ENCODE measurements around the gene MOB1B.

DNA sequence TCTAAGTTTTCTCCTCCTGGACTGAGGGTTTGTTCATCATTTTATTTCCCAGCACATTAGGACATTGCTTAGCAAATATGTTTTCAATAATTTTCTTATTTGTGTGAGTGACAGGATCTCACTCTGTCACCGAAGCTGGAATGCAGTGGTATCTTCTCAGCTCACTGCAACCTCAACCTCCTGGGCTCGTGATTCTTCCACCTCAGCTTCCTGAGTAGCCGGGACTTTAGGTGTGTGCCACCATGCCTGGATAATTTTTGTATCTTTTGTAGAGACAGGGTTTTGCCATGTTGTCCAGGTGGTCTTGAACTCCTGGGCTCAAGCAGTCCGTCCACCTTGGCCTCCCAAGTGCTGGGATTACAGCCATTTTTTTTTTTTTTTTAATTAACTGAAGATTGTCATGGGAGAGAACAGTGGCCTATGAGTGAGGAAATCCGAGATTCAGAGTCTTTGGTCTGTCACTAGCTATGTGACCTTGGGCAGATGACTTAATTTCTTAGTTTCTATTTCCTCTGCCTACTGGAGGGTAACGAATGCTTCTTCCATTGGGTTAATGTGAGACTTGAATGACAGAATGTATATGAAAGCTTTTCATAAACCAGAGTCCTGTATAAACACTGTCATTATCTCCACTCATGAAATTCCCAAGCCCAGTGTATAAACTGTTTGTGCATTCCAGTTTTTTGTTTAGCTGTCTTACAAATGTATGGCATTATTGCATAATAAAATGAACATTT lies 23.9 kb downstream of the MOB1B start:
- TF ChIP-seq, protein P1, sequence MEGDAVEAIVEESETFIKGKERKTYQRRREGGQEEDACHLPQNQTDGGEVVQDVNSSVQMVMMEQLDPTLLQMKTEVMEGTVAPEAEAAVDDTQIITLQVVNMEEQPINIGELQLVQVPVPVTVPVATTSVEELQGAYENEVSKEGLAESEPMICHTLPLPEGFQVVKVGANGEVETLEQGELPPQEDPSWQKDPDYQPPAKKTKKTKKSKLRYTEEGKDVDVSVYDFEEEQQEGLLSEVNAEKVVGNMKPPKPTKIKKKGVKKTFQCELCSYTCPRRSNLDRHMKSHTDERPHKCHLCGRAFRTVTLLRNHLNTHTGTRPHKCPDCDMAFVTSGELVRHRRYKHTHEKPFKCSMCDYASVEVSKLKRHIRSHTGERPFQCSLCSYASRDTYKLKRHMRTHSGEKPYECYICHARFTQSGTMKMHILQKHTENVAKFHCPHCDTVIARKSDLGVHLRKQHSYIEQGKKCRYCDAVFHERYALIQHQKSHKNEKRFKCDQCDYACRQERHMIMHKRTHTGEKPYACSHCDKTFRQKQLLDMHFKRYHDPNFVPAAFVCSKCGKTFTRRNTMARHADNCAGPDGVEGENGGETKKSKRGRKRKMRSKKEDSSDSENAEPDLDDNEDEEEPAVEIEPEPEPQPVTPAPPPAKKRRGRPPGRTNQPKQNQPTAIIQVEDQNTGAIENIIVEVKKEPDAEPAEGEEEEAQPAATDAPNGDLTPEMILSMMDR (IDR thresholded peaks at IDR 0.05), result no peak
- TF ChIP-seq POLR2A (IDR thresholded peaks at IDR 0.05), result no peak
